ENCODE results near the gene SWI5. TPM values are rescaled to one million over a fixed set of nuclear protein-coding genes. Genes with fewer than 3 reads are reported as not detected.

The SWI5 gene
- polyA plus RNA-seq, 3 donors: 14.4 to 18.0 (median 16.2) TPM

DNA sequence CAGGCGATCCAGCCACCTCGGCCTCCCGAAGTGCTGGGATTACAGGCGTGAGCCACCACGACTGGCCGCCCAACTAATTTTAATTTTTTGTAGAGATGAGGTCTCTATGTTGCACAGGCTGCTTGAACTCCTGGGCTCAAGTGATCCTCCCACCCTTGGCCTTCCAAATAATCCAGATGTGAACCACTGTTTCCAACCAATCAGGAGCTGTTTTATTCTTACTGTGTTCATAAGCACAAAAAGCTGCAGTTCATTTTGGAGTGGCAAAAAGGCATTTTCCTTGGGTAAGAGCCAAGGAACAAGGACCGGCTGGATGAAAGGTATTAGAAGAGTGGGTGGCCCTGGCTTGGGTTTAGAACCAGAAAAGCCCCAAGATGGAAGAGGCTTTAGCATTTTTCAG, 59.1 kb downstream of the SWI5 start:
- H4K20me1 ChIP-seq (ENCODE audit: insufficient read depth, low read length): no peaks in the 10 kb centered on the region
- H3K9me3 ChIP-seq (replicated peaks in 1 of 2; ENCODE audit: control insufficient read depth in 1 of 2, insufficient read depth in 1 of 2, low read length in 2 of 2): no peaks in the 10 kb centered on the region
- no peak overlapping the region for H3K4me3 Mint-ChIP-seq
- H3K4me1 Mint-ChIP-seq: peaks cover 6% of the 10 kb centered on the region
- H3K36me3 ChIP-seq (replicated peaks in 1 of 2; ENCODE audit: control insufficient read depth in 1 of 2, insufficient read depth in 2 of 2, low read length in 2 of 2): peaks cover 0 to 6% of the 10 kb centered on the region in 2 donors
- WGBS (ENCODE audit: insufficient coverage): 75% methylated on average over 1 of the region's 7 CpGs
- H3K36me3 Mint-ChIP-seq: peaks cover 14 to 27% of the 10 kb centered on the region in 2 donors
- TF ChIP-seq, protein P1, sequence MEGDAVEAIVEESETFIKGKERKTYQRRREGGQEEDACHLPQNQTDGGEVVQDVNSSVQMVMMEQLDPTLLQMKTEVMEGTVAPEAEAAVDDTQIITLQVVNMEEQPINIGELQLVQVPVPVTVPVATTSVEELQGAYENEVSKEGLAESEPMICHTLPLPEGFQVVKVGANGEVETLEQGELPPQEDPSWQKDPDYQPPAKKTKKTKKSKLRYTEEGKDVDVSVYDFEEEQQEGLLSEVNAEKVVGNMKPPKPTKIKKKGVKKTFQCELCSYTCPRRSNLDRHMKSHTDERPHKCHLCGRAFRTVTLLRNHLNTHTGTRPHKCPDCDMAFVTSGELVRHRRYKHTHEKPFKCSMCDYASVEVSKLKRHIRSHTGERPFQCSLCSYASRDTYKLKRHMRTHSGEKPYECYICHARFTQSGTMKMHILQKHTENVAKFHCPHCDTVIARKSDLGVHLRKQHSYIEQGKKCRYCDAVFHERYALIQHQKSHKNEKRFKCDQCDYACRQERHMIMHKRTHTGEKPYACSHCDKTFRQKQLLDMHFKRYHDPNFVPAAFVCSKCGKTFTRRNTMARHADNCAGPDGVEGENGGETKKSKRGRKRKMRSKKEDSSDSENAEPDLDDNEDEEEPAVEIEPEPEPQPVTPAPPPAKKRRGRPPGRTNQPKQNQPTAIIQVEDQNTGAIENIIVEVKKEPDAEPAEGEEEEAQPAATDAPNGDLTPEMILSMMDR (IDR thresholded peaks at IDR 0.05): no peak
- H3K27me3 ChIP-seq (ENCODE audit: control insufficient read depth in 2 of 2, insufficient read depth in 2 of 2, low read length in 2 of 2): no peaks in the 10 kb centered on the region
- H3K27me3 Mint-ChIP-seq (ENCODE audit: low read depth in 3 of 3): peaks cover 0 to 3% (median 0%) of the 10 kb centered on the region in 3 donors
- no peaks in the 10 kb centered on the region for H3K79me2 ChIP-seq (ENCODE audit: insufficient read depth, low read length)
- H2AFZ ChIP-seq (ENCODE audit: insufficient read depth, low read depth, low read length, poor library complexity, severe bottlenecking): no peak overlapping the region
- peaks cover 4 to 6% of the 10 kb centered on the region in 2 donors for H3K4me1 ChIP-seq (ENCODE audit: control insufficient read depth in 1 of 2, insufficient read depth in 2 of 2, low read length in 2 of 2)
- no peak overlapping the region for H3K4me3 ChIP-seq (replicated peaks in 1 of 3; ENCODE audit: low read depth in 2 of 3, low read length in 3 of 3)
- no peak overlapping the region for H3K27ac Mint-ChIP-seq
- no peaks in the 10 kb centered on the region for H3K9me3 Mint-ChIP-seq
- DNase-seq: no peak
- intact Hi-C loops (cut with micrococcal nuclease): no loop called here
- H3K27ac ChIP-seq (ENCODE audit: low read depth in 1 of 2, low read length in 2 of 2): no peak overlapping the region
- no peak overlapping the region for H3K4me2 ChIP-seq (replicated peaks; ENCODE audit: extremely low read depth, low read length, poor library complexity, severe bottlenecking)
- no peak overlapping the region for H3K9ac ChIP-seq (ENCODE audit: insufficient read depth, low read length, poor library complexity, severe bottlenecking)

DNA sequence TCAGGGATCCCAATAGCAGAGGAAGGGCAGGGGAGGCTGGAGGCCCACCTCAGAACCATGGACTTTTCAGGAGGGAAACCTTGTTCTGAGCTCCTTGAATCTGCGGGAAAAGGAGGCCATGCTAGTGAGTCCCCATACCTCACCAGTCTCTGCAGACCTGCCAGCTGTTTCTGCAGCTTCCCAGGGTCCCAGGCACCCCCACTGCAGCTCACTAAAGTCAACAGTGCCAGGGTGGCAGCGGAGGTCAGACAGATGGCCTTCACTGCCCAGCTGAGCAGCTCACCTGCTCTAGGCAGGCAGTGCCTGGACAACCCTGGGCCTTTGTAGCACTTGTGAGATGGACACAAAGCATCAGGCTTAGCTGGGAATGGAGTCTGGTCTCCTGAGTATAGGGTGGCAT, 59.8 kb downstream of the SWI5 start:
- Mint-ChIP-seq H3K4me3 (no peak overlapping the region), H3K27me3 (ENCODE audit: low read depth in 3 of 3) (peaks cover 0 to 3% (median 0%) of the 10 kb centered on the region in 3 donors), H3K9me3 (no peaks in the 10 kb centered on the region), H3K27ac (peak overlapping the region in 2 of 7 donors; percentile 33 to 58), H3K36me3 (peaks cover 14 to 27% of the 10 kb centered on the region in 2 donors), H3K4me1 (peaks cover 7% of the 10 kb centered on the region)
- intact Hi-C loops (cut with micrococcal nuclease): no loop called here
- Histone ChIP-seq H3K4me3 (replicated peaks in 1 of 3; ENCODE audit: low read depth in 2 of 3, low read length in 3 of 3) (no peak overlapping the region), H3K36me3 (replicated peaks in 1 of 2; ENCODE audit: control insufficient read depth in 1 of 2, insufficient read depth in 2 of 2, low read length in 2 of 2) (peaks cover 0 to 6% of the 10 kb centered on the region in 2 donors), H3K4me2 (replicated peaks; ENCODE audit: extremely low read depth, low read length, poor library complexity, severe bottlenecking) (no peak overlapping the region), H3K79me2 (ENCODE audit: insufficient read depth, low read length) (no peaks in the 10 kb centered on the region), H3K9me3 (replicated peaks in 1 of 2; ENCODE audit: control insufficient read depth in 1 of 2, insufficient read depth in 1 of 2, low read length in 2 of 2) (no peaks in the 10 kb centered on the region), H4K20me1 (ENCODE audit: insufficient read depth, low read length) (no peaks in the 10 kb centered on the region), H3K27ac (ENCODE audit: low read depth in 1 of 2, low read length in 2 of 2) (no peak overlapping the region), H2AFZ (ENCODE audit: insufficient read depth, low read depth, low read length, poor library complexity, severe bottlenecking) (no peak overlapping the region), H3K27me3 (ENCODE audit: control insufficient read depth in 2 of 2, insufficient read depth in 2 of 2, low read length in 2 of 2) (no peaks in the 10 kb centered on the region), H3K9ac (ENCODE audit: insufficient read depth, low read length, poor library complexity, severe bottlenecking) (no peak overlapping the region), H3K4me1 (ENCODE audit: control insufficient read depth in 1 of 2, insufficient read depth in 2 of 2, low read length in 2 of 2) (peaks cover 7 to 10% of the 10 kb centered on the region in 2 donors)
- no peak for DNase-seq
- WGBS (ENCODE audit: insufficient coverage): 100% methylated on average over 2 of the region's 2 CpGs
- TF ChIP-seq, protein P1 (IDR thresholded peaks at IDR 0.05): no peak

Data from CD14-positive monocyte (primary cell).